GM21526 (cell line): ENCODE results near the gene MGRN1.

Experiments used
- ATAC-seq: cut with Tn5 transposase; IDR thresholded peaks from one replicate; pipeline ENCODE4 v1.9.1; 2021; ENCODE audit warnings: moderate library complexity; ENCODE audit not compliant: unreplicated experiment, low FRiP score

MGRN1 gene

GRCh38 chr16:4667203-4667963, 42.8 kb downstream of the MGRN1 start:
- no peak for ATAC-seq

GRCh38 chr16:4668313-4668960, 43.8 kb downstream of the MGRN1 start:
- no peak for ATAC-seq

GRCh38 chr16:4673387-4674046, 48.9 kb downstream of the MGRN1 start:
- ATAC-seq: no peak

- ATAC-seq: no peak
Measured at GRCh38 chr16:4674926-4675530, 50.4 kb downstream of the MGRN1 start.

- ATAC-seq: no peak
Measured at GRCh38 chr16:4675864-4676786, 51.5 kb downstream of the MGRN1 start.

- ATAC-seq: no peak
Measured at GRCh38 chr16:4676831-4677230, 52.2 kb downstream of the MGRN1 start.

GRCh38 chr16:4677390-4677789, 52.8 kb downstream of the MGRN1 start:
- ATAC-seq: no peak

GRCh38 chr16:4677994-4678393, 53.4 kb downstream of the MGRN1 start:
- ATAC-seq: no peak

GRCh38 chr16:4678596-4678995, 54.0 kb downstream of the MGRN1 start:
- ATAC-seq: no peak

GRCh38 chr16:4679156-4679849, 54.7 kb downstream of the MGRN1 start:
- no peak for ATAC-seq

- ATAC-seq: no peak
Measured at GRCh38 chr16:4679850-4680636, 55.4 kb downstream of the MGRN1 start.

- ATAC-seq: no peak
Measured at GRCh38 chr16:4680673-4681470, 56.2 kb downstream of the MGRN1 start.

GRCh38 chr16:4681471-4682083, 57.0 kb downstream of the MGRN1 start:
- no peak for ATAC-seq

GRCh38 chr16:4682084-4682591, 57.5 kb downstream of the MGRN1 start:
- ATAC-seq: no peak

GRCh38 chr16:4682616-4683254, 58.1 kb downstream of the MGRN1 start:
- no peak for ATAC-seq

GRCh38 chr16:4683255-4684057, 58.8 kb downstream of the MGRN1 start:
- ATAC-seq: no peak
